Gastroesophageal sphincter (tissue), 4 donors: ENCODE measurements around the gene USP9X. TPM values are rescaled to one million over a fixed set of nuclear protein-coding genes. Genes with fewer than 3 reads are reported as not detected.
A peak's percentile ranks its signal among the peaks of the same experiment; 100 is the strongest.

ENCODE experiments used
- ATAC-seq: fragments of 150-250 bp; one replicate; pipeline ENCODE4 v1.9.1; 2016; ENCODE audit warnings: mild to moderate bottlenecking, moderate library complexity
- H3K27ac ChIP-seq, 4 donors: fragments of 200-600 bp; sonication (generic) in 3 of 4; 1 replicate in 3 of 4; 2 replicates in 1 of 4; pipeline ENCODE4 v1.5.1; 2016 to 2019
- H3K27me3 ChIP-seq: fragments of 200-600 bp; sonication (generic); one replicate; pipeline ENCODE4 v1.5.1; 2019
- H3K36me3 ChIP-seq, 2 donors: fragments of 200-600 bp; sonication (generic); one replicate each; pipeline ENCODE4 v1.5.1; 2019; ENCODE audit warnings: control low read depth in 1 of 2
- H3K4me1 ChIP-seq, 3 donors: fragments of 200-600 bp; sonication (generic); 1 replicate in 2 of 3; 2 replicates in 1 of 3; pipeline ENCODE4 v1.5.1; 2016 to 2019; ENCODE audit warnings: control low read depth in 2 of 3
- H3K4me3 ChIP-seq, 2 donors: fragments of 200-600 bp; sonication (generic); one replicate each; pipeline ENCODE4 v1.5.1; 2019; ENCODE audit warnings: mild to moderate bottlenecking in 1 of 2, moderate library complexity in 1 of 2
- H3K9me3 ChIP-seq, 3 donors: fragments of 200-600 bp; sonication (generic); one replicate each; pipeline ENCODE4 v1.5.1; 2017 to 2019; ENCODE audit warnings: control low read depth in 2 of 3
- EP300 ChIP-seq: sonication (generic); formaldehyde crosslinking; IDR thresholded peaks from one replicate; pipeline ENCODE4 v1.6.1; 2017; ENCODE audit warnings: antibody characterized with exemption, mild to moderate bottlenecking
- POLR2A ChIP-seq, 2 donors: fragments of 450-650 bp; IDR thresholded peaks; one replicate each; pipeline ENCODE4 v1.6.1; 2017; ENCODE audit warnings: antibody characterized with exemption in 2 of 2, mild to moderate bottlenecking in 2 of 2, moderate library complexity in 1 of 2
- POLR2AphosphoS5 ChIP-seq: sonication (generic); formaldehyde crosslinking; IDR thresholded peaks from one replicate; pipeline ENCODE4 v1.6.1; 2017; ENCODE audit warnings: antibody characterized with exemption
- WGBS, 2 donors: methylation state at CpG; one replicate each; pipeline ENCODE4 v1.1.5; 2018; ENCODE audit warnings: low coverage in 1 of 2; 5-methylcytosine and 5-hydroxymethylcytosine counted together
- total RNA-seq, 4 donors: library from RNA; depleted of rRNA; stranded (reverse); fragments of >200 nt; gene quantifications; one replicate each; pipeline ENCODE4 v1.1.0, GENCODE V29; 2016
- TF ChIP-seq, protein P1 (sequence below), 4 experiments: fragments of 200-600 bp in 2 of 4; fragments of 450-650 bp in 2 of 4; sonication (generic) in 1 of 4; IDR thresholded peaks; one replicate each; pipeline ENCODE4 v1.5.1; 2017 to 2019; ENCODE audit warnings: antibody characterized with exemption in 4 of 4, mild to moderate bottlenecking in 2 of 4, moderate library complexity in 2 of 4

USP9X gene
- total RNA-seq, 4 donors from 2014 or later = 113 to 141 (median 130) TPM

DNA sequence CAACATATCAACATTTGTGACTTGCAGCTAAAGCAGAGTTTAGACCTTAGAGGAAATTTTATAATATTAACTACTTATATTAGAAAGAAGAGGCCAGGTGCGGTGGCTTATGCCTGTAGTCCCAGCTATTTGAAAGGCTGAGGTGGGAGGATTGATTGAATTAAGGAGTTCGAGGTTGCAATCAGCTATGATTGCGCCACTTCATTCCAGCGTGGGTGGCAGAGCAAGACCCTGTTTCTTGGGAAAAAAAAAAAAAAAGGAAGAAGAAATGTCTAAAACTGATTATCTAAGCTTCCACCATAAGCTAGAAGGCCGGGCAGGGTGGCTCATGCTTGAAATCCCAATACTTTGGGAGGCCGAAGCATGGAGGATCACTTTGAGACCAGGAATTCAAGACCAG is 42.0 kb upstream of the USP9X start:
- no peak overlapping the region for H3K4me3 ChIP-seq
- H3K27me3 ChIP-seq = no peaks in the 10 kb centered on the region
- TF ChIP-seq POLR2A (IDR thresholded peaks at IDR 0.05) = no peak
- no peak for TF ChIP-seq POLR2AphosphoS5
- no peak for TF ChIP-seq EP300
- TF ChIP-seq, protein P1, sequence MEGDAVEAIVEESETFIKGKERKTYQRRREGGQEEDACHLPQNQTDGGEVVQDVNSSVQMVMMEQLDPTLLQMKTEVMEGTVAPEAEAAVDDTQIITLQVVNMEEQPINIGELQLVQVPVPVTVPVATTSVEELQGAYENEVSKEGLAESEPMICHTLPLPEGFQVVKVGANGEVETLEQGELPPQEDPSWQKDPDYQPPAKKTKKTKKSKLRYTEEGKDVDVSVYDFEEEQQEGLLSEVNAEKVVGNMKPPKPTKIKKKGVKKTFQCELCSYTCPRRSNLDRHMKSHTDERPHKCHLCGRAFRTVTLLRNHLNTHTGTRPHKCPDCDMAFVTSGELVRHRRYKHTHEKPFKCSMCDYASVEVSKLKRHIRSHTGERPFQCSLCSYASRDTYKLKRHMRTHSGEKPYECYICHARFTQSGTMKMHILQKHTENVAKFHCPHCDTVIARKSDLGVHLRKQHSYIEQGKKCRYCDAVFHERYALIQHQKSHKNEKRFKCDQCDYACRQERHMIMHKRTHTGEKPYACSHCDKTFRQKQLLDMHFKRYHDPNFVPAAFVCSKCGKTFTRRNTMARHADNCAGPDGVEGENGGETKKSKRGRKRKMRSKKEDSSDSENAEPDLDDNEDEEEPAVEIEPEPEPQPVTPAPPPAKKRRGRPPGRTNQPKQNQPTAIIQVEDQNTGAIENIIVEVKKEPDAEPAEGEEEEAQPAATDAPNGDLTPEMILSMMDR (IDR thresholded peaks at IDR 0.05) = no peak
- H3K9me3 ChIP-seq = no peaks in the 10 kb centered on the region
- 80 to 100% methylated on average over 1 to 4 of the region's 6 CpGs for WGBS, 2 donors
- ATAC-seq = no peak
- no peaks in the 10 kb centered on the region for H3K36me3 ChIP-seq
- no peak overlapping the region for H3K27ac ChIP-seq
- H3K4me1 ChIP-seq = peaks cover 0 to 11% (median 0%) of the 10 kb centered on the region in 3 donors

DNA sequence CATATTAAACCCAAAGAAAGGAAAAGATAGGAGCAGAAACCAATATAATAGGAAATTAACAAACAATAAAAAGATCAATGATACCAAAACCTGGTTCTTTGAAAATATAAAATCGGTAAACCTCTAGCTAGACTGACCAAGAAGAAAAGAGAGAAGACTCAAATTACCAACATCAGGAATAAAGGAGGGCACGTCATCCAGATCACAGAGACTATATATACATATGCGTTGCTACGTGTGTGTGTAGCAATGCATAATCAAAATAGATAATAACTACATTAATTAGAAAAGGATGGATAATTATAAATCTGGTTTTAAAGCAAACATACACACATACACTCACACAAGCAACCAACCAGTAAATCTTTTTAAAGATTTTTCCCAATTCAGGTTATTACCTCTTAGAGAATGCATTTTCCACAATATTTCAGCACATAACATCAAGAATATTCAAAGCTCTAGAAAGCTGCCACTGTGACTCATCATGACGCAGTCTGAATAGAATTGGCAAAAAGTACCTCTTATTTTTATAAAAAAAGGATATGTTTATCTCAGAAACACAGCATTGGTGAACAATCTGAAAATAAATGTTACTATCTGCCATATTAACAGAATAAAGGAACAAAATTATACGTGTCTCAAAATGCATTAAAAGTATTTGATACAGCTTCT is 41.4 kb upstream of the USP9X start:
- 40 to 79% methylated on average over 3 to 6 of the region's 6 CpGs for WGBS, 2 donors
- H3K4me3 ChIP-seq = no peak overlapping the region
- H3K9me3 ChIP-seq = no peaks in the 10 kb centered on the region
- H3K27ac ChIP-seq = no peak overlapping the region
- no peaks in the 10 kb centered on the region for H3K27me3 ChIP-seq
- ATAC-seq = no peak
- no peaks in the 10 kb centered on the region for H3K36me3 ChIP-seq
- peaks cover 0 to 11% (median 0%) of the 10 kb centered on the region in 3 donors for H3K4me1 ChIP-seq
- TF ChIP-seq POLR2A (IDR thresholded peaks at IDR 0.05) (no peak), POLR2AphosphoS5 (no peak), EP300 (no peak)
- TF ChIP-seq, protein P1 (IDR thresholded peaks at IDR 0.05) = no peak

DNA sequence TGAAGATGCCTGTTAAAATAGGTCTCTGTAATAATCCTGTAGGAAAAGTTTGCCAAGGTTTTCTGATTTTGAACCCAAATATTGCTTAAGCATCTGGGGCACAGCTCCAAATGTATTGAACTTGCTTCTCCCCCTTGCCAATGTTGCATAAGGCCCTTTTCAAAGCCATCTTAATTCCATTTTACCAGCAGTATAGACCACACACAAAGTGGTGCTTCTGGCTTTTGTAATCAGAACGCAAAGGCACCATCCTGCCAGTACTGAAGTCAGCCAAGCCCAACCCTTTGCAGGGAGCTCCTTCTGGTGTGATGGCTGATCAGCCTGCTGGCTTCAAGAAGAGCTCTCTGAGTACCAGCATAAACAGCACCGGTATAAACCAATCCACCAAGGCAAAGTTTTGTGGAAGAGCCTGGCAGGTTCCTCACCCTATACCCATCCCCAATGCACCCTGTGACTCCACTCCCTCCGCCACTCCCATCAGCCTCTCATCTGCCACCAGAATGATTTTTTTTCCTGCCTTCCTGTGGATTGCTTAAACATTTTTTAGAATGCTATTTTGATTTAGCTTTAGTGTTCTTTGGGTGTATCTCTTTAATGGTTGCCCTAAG is 39.2 kb upstream of the USP9X start:
- TF ChIP-seq POLR2A (IDR thresholded peaks at IDR 0.05) (no peak), EP300 (no peak), POLR2AphosphoS5 (peak; percentile 51)
- TF ChIP-seq, protein P1 (IDR thresholded peaks at IDR 0.05) = no peak
- Histone ChIP-seq H3K27ac (no peak overlapping the region), H3K4me3 (no peak overlapping the region), H3K27me3 (no peaks in the 10 kb centered on the region), H3K9me3 (no peaks in the 10 kb centered on the region), H3K36me3 (no peaks in the 10 kb centered on the region), H3K4me1 (peaks cover 0 to 11% (median 0%) of the 10 kb centered on the region in 3 donors)
- ATAC-seq = peak; percentile 70
- WGBS, 2 donors = 40 to 57% methylated on average over 2 of the region's 3 CpGs

DNA sequence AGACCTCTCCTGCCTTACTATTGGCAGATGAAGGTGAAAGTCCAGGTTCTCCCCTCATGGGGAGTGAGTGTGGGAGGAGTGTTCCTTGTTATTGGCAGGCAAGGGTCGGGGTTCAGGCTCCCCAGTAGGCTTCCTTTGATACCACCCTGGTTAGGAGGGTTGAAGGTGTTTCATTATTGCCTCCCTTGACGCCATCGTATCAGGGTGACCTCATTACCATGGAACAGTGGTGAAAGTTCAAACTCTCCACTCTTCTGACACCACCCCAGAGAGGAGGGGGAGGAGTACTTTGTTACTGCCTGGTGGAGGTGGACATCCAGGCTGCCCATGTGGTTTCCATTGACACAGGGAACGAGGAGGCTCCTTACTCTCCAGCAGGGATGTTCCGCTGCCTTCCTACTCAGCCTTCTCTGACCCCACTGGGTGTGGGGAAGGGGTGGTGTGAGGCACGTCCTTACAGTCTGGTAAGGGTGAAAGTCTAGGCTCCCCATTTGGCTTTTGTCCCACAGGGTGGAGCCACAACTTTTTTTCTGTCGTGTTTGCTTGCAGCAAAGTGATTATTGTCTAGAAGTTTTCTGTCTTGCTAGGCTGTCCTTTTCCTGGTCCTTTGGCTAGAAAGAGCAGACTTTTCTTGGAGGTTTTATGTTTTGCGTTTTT is 37.2 kb upstream of the USP9X start:
- no peaks in the 10 kb centered on the region for H3K9me3 ChIP-seq
- H3K27me3 ChIP-seq = no peaks in the 10 kb centered on the region
- WGBS, 2 donors = 78 to 100% methylated on average over 1 to 5 of the region's 8 CpGs
- no peak overlapping the region for H3K27ac ChIP-seq
- TF ChIP-seq POLR2A (IDR thresholded peaks at IDR 0.05) (no peak), EP300 (no peak), POLR2AphosphoS5 (no peak)
- TF ChIP-seq, protein P1 (IDR thresholded peaks at IDR 0.05) = no peak
- peaks cover 0 to 11% (median 0%) of the 10 kb centered on the region in 3 donors for H3K4me1 ChIP-seq
- H3K36me3 ChIP-seq = no peaks in the 10 kb centered on the region
- no peak overlapping the region for H3K4me3 ChIP-seq
- no peak for ATAC-seq
